Neural cell (in vitro differentiated cells): Measurements from ENCODE around the gene ACTN1. TPM values are rescaled to one million over a fixed set of nuclear protein-coding genes. Genes with fewer than 3 reads are reported as not detected.

Experiments used
- H2AFZ ChIP-seq: fragments of 200-600, 300-800 bp; sonication (generic), shearing (Covaris generic); 2 replicates; pipeline ENCODE4 v1.6.0; 2014; ENCODE audit warnings: low read depth, mild to moderate bottlenecking, antibody characterized with exemption, low read length, moderate library complexity
- H3F3A ChIP-seq: fragments of 200-600 bp; shearing (Covaris generic); 2 replicates; pipeline ENCODE4 v1.6.1; 2016; ENCODE audit warnings: mild to moderate bottlenecking, moderate library complexity, mixed read lengths, antibody characterized with exemption, low read length; ENCODE audit not compliant: insufficient read depth, poor library complexity, severe bottlenecking
- H3K27ac ChIP-seq: fragments of 200-600, 300-800 bp; sonication (generic), shearing (Covaris generic); 2 replicates; pipeline ENCODE4 v1.5.1; 2014; ENCODE audit warnings: mild to moderate bottlenecking, low read length, moderate library complexity
- H3K27me3 ChIP-seq: fragments of 300-800, 200-600 bp; sonication (generic), shearing (Covaris generic); 2 replicates; pipeline ENCODE4 v1.6.0; 2014; ENCODE audit warnings: mild to moderate bottlenecking, low read depth, low read length, moderate library complexity; ENCODE audit not compliant: insufficient read depth
- H3K36me3 ChIP-seq: fragments of 300-800, 200-600 bp; sonication (generic), shearing (Covaris generic); 2 replicates; pipeline ENCODE4 v1.5.1; 2014; ENCODE audit warnings: mild to moderate bottlenecking, antibody characterized with exemption, low read length, moderate library complexity; ENCODE audit not compliant: insufficient read depth
- H3K4me2 ChIP-seq: fragments of 300-800, 200-600 bp; sonication (generic), shearing (Covaris generic); 2 replicates; pipeline ENCODE4 v1.6.0; 2014; ENCODE audit warnings: mild to moderate bottlenecking, low read length
- H3K4me3 ChIP-seq: fragments of 300-800, 200-600 bp; sonication (generic), shearing (Covaris generic); 2 replicates; pipeline ENCODE4 v1.5.1; 2014; ENCODE audit warnings: mild to moderate bottlenecking, low read length, moderate library complexity
- H3K79me2 ChIP-seq: fragments of 200-600 bp; shearing (Covaris generic); replicated peaks from 2 replicates; pipeline ENCODE4 v1.6.0; 2014; ENCODE audit warnings: mild to moderate bottlenecking, low read length, moderate library complexity; ENCODE audit not compliant: insufficient read depth
- H3K9ac ChIP-seq: fragments of 300-800, 200-600 bp; sonication (generic), shearing (Covaris generic); 2 replicates; pipeline ENCODE4 v1.6.1; 2016; ENCODE audit warnings: mild to moderate bottlenecking, low read length, mixed read lengths
- H3K9me2 ChIP-seq: fragments of 200-600 bp; shearing (Covaris generic); 2 replicates; pipeline ENCODE4 v1.6.1; 2016; ENCODE audit warnings: mild to moderate bottlenecking, low read length, mixed read lengths; ENCODE audit not compliant: insufficient read depth
- H3K9me3 ChIP-seq: fragments of 200-600, 300-800 bp; sonication (generic), shearing (Covaris generic); 2 replicates; pipeline ENCODE4 v1.6.1; 2016; ENCODE audit warnings: mild to moderate bottlenecking, mixed run types, low read length, moderate library complexity, mixed read lengths
- H4K20me1 ChIP-seq: fragments of 200-600 bp; shearing (Covaris generic); 2 replicates; pipeline ENCODE4 v1.6.1; 2016; ENCODE audit warnings: mild to moderate bottlenecking, mixed run types; ENCODE audit not compliant: insufficient read depth
- CTCF ChIP-seq: fragments of 450-650 bp; IDR thresholded peaks from 2 replicates; pipeline ENCODE4 v1.5.1; 2014; ENCODE audit warnings: antibody characterized with exemption, mild to moderate bottlenecking, moderate library complexity; ENCODE audit not compliant: poor library complexity, severe bottlenecking
- EP300 ChIP-seq: fragments of 450-650 bp; conservative IDR thresholded peaks from 2 replicates; pipeline ENCODE4 v1.6.1; 2014; ENCODE audit warnings: antibody characterized with exemption, mild to moderate bottlenecking, moderate library complexity; ENCODE audit not compliant: poor library complexity, severe bottlenecking
- EZH2 ChIP-seq: fragments of 200-600, 300-800 bp; shearing (Covaris generic), sonication (generic); IDR thresholded peaks from 2 replicates; pipeline ENCODE4 v1.6.1; 2014; ENCODE audit warnings: antibody characterized with exemption, low read length, borderline replicate concordance, mild to moderate bottlenecking; ENCODE audit not compliant: insufficient read depth, poor library complexity, severe bottlenecking
- MXI1 ChIP-seq: fragments of 450-650 bp; conservative IDR thresholded peaks from 2 replicates; pipeline ENCODE4 v1.6.1; 2014; ENCODE audit warnings: antibody characterized with exemption, mild to moderate bottlenecking; ENCODE audit not compliant: poor library complexity, severe bottlenecking
- POLR2AphosphoS5 ChIP-seq: IDR thresholded peaks from 2 replicates; pipeline ENCODE4 v1.6.1; 2012
- RAD21 ChIP-seq: fragments of 450-650 bp; conservative IDR thresholded peaks from 2 replicates; pipeline ENCODE4 v1.6.1; 2014; ENCODE audit warnings: antibody characterized with exemption, mild to moderate bottlenecking, moderate library complexity
- REST ChIP-seq: IDR thresholded peaks from 2 replicates; pipeline ENCODE4 v1.6.1; 2012; ENCODE audit warnings: borderline replicate concordance
- SMC3 ChIP-seq: fragments of 450-650 bp; conservative IDR thresholded peaks from 2 replicates; pipeline ENCODE4 v1.6.1; 2014; ENCODE audit warnings: antibody characterized with exemption, mild to moderate bottlenecking, moderate library complexity; ENCODE audit not compliant: poor library complexity
- TAF1 ChIP-seq: IDR thresholded peaks from 2 replicates; pipeline ENCODE4 v1.6.1; 2012; ENCODE audit warnings: low read depth
- polyA plus RNA-seq: library from polyadenylated mRNA; depleted of rRNA; stranded (reverse); fragments of >200 nt; gene quantifications from 2 replicates; pipeline ENCODE4 v1.2.3, GENCODE V29; 2014

The ACTN1 gene
- polyA plus RNA-seq, 1 donor from 2014 or later, result 10.8 TPM

GRCh38 chr14:68897559-68898155 is 81.4 kb downstream of the ACTN1 start:
- Histone ChIP-seq H3F3A (no peaks in the 10 kb centered on the region), H3K4me3 (no peak overlapping the region), H3K9me3 (no peaks in the 10 kb centered on the region), H3K9ac (no peak overlapping the region), H3K79me2 (no peaks in the 10 kb centered on the region), H3K27me3 (no peaks in the 10 kb centered on the region), H3K4me2 (no peak overlapping the region), H2AFZ (no peak overlapping the region), H3K27ac (no peak overlapping the region), H3K9me2 (no peaks in the 10 kb centered on the region), H3K36me3 (no peaks in the 10 kb centered on the region), H4K20me1 (no peaks in the 10 kb centered on the region)
- TF ChIP-seq SMC3 (no peak), POLR2AphosphoS5 (no peak), CTCF (no peak), MXI1 (no peak), EZH2 (no peak), REST (no peak), RAD21 (no peak)

GRCh38 chr14:68896132-68896531 is 83.0 kb downstream of the ACTN1 start:
- Histone ChIP-seq H3K79me2 (no peaks in the 10 kb centered on the region), H3K27me3 (no peaks in the 10 kb centered on the region), H3K9me2 (no peaks in the 10 kb centered on the region), H3K36me3 (no peaks in the 10 kb centered on the region), H3K27ac (no peak overlapping the region), H3K4me2 (no peak overlapping the region), H2AFZ (no peak overlapping the region), H4K20me1 (no peaks in the 10 kb centered on the region), H3F3A (no peaks in the 10 kb centered on the region), H3K4me3 (no peak overlapping the region), H3K9me3 (no peaks in the 10 kb centered on the region), H3K9ac (no peak overlapping the region)
- TF ChIP-seq POLR2AphosphoS5, result no peak
- no peak for TF ChIP-seq TAF1
- no peak for TF ChIP-seq EZH2
- TF ChIP-seq MXI1, result no peak
- TF ChIP-seq SMC3, result no peak
- no peak for TF ChIP-seq EP300
- TF ChIP-seq RAD21, result no peak
- TF ChIP-seq CTCF, result no peak
- no peak for TF ChIP-seq REST
